Testis (tissue), 2 donors: ENCODE results near the gene GPR42.

ENCODE experiments used
- CTCF ChIP-seq, 3 experiments: fragments of 450-650 bp in 2 of 3; fragments of 200-600 bp in 1 of 3; sonication (generic) in 1 of 3; IDR thresholded peaks; one replicate each; pipeline ENCODE4 v1.5.1; 2016 to 2019; ENCODE audit warnings: antibody characterized with exemption in 3 of 3, mild to moderate bottlenecking in 2 of 3, moderate library complexity in 1 of 3
- POLR2A ChIP-seq: fragments of 450-650 bp; IDR thresholded peaks from one replicate; pipeline ENCODE4 v1.6.1; 2017; ENCODE audit warnings: antibody characterized with exemption, mild to moderate bottlenecking, moderate library complexity

- TF ChIP-seq CTCF (IDR thresholded peaks at IDR 0.05): no peak
- TF ChIP-seq POLR2A: no peak
These were observed 17.2 kb upstream of the GPR42 start for GRCh38 chr19:35353635-35354034.
